Left forelimb (tissue), 1 donor: ENCODE data around the gene MAMDC4.

Source experiments
- DNase-seq: peaks from one replicate; pipeline ENCODE4 v3.0.0-alpha.2; 2018; ENCODE audit warnings: low spot score

Gene MAMDC4

DNA sequence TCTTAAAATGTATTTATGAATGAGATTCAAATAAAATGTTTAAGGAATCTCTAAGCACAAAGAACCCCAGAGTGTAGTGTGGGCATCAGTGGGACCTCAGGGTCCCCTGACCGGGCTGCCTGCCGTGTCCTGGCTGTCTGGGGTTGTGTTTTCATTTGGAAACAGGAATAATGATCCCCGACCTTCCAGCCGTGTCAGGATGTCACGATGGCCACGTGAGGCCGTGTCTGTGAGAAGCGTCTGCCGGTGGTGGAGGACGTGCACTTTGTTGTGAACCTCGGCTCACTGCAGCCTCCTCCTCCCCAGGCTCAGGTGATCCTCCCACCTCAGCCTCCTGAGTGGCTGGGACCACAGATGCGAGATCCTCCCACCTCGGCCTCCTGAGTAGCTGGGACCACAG lies 38.5 kb downstream of the MAMDC4 start:
- DNase-seq = no peak

DNA sequence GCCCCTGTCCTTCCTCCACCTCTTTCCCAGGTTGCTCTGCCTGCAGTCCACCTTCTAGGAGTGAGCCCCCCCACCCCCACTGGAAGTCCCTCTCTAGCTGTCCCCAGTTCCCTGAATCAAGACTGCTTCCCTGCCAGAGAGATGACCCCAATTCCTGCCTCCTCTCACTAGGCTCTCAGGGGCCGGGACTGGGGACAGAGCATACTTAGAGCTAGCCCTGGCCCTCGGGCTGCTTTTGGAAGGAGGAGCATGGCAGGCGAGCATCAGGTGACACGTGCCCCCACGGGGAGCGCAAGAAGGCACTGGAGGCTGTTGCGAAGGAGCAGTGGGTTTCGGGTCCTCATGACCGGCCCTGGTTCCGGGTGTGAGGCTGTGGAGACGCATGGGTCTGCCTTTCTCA lies 43.9 kb downstream of the MAMDC4 start:
- no peak for DNase-seq

DNA sequence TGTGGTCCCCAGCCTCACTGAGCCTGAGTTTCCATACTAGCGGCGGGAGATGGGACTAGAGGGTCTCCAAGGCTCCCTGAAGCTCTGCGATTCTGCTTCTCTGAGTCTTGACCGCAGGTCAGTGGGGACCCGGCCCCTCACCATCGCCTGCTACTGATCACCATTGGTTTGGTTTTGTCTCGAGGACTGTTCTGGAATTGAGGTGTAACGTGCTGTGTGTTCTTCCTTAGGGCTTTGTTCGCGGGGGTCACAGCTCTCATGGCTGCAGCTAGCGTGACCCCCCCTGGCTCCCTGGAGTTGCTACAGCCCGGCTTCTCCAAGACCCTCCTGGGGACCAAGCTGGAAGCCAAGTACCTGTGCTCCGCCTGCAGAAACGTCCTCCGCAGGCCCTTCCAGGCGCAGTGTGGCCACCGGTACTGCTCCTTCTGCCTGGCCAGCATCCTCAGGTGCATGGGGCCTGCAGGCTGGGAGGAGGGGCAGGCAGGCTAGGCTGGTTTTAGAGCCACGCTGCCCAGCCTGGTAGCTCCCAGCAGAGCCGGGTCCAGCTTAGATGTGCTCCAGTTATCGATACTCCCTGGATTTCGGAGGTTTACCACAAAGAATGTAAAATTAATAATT lies 46.4 kb downstream of the MAMDC4 start:
- no peak for DNase-seq

DNA sequence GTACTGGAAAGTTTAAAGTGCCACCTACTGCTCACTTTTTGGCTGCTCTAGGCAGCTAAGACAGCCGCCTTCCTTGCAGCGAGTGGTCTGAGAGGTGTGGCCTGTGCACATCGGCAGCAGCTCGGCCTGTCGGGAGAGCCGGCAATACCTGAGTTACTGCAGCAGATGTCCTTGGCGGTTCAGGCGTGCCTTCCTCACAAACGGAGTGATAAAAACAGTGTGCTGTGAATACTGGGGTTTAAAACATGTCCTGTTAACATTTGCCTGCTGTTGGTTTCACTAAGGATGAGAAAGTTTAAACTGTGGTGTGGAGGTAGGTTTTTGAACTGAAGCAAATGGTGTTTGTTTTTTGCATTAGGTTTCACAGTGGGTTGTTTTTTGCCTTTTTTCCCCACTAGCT lies 47.0 kb downstream of the MAMDC4 start:
- no peak for DNase-seq

DNA sequence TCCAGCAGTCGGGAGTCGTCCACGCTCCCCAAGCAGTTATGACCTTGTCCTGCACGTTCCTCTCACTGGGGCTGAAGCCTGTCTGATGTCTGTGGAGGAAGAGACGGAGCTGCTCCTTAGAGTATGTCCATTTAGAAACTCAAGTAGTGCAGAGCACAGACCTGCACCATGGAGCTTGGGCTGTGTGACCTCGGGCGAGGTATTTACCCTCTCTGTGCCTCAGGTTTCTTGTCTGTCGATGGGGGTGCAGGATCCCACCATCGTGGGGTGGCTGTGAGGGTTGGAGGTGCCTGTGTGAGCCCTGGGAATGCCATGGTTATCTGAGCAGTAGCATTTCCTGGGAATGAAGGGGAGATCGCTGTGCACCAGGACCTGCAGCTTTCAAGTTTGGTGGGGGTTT lies 48.4 kb downstream of the MAMDC4 start:
- no peak for DNase-seq

DNA sequence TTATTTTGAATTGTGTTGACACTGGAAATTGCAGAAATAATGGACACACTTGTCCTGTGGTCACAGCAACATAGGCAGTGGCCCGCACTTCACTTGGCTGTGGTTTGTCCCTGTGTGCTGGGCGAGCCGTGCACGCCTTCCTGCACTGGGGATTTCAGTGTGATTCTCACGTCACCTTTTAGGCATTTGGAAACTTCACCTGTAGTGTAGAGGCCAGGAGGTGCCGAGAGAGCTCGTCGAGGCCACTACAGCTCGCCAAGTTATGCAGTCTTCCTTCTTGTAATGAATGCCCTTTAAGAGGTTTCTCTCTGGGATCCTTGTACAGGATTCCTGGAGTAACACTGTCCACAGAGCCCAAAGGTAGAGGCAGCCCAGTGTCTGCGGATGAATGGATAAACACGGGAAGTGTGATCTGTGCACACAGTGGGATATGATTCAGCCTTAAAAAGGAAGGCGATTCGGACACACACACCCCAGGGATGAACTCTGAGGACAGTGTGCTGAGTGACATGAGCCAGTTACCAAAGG lies 48.9 kb downstream of the MAMDC4 start:
- no peak for DNase-seq

DNA sequence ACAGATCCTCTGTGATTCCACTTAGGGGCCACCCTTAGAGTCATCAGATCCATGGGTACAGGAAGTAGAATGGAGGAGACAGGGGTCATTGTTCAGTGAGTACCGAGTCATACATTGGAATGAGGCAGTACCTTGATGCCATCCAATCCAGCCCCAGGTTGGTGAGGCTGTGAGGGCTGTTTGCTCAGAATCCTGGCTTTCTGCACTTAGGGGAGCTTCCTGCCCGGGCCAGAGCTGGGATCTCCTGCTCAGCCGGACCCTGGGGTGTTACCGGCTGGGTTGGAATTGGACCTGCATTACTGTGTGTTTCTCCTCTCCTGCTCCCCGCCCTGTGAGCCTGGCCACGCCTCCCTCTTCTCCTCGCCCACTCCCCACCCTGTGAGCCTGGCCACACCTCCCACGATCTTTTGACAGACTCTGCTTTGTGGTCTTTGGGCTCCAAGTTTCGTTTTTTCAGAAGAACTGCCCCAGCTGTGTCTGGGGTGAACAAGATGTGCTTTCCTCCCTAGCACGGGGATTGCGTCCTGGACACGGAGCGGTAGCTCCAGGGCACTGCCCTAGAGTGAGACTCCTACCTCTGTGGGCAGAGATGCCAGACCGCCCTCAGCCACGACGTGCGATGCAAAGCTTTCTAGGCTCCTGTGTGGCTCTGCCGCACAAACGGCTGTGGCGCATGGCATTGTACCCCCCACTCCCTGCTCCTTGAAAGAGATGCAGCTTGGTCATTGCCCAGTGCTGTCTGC lies 49.5 kb downstream of the MAMDC4 start:
- DNase-seq = no peak

DNA sequence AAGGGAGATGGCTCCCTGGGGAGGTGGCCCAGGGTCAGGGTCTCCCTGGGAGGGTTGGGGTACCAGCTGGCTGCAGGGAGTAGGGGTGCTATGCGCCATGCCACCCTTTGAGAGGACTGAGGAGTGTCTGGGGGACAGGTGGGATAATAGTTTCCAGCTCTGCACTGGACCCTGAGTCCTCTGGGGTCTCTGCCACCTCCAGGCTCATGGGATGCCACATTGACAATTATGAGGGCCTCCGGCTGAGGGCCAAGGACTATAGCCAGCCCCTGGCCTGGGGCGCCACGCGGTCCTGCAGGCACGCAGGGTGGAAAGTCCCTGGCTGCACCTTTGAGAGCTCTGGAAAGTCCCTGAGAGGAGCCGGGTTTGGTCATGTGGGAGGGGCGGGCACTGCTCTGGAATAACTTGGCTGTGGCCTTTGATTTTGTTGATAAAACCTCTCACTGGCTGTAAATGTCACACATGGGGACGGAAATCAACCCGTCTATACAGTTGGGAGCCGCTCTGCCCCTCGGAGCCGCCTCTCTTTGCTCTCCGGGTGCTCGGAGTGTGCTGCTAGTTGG lies 50.2 kb downstream of the MAMDC4 start:
- no peak for DNase-seq

DNA sequence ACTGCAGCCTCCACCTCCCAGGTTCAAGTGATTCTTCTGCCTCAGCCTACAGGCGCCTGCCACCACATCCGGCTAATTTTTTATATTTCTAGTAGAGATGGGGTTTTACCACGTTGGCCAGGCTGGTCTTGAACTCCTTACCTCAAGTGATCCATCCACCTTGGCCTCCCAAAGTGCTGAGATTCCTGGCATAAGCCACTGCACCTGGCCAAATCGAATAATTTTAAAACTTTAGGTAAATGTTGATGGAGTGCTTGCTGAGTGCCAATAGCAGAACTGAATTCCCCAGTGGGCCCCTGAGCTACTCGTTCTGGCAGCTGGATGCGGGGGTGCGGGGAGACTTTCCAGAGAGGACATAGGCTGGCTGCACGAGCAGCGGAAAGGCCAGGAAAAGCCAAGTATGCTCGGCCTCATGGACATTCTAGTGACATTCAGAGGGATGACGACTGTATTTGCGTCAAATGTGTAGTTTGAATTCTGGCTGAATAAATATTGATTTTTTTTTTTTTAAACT lies 51.0 kb downstream of the MAMDC4 start:
- DNase-seq = no peak

DNA sequence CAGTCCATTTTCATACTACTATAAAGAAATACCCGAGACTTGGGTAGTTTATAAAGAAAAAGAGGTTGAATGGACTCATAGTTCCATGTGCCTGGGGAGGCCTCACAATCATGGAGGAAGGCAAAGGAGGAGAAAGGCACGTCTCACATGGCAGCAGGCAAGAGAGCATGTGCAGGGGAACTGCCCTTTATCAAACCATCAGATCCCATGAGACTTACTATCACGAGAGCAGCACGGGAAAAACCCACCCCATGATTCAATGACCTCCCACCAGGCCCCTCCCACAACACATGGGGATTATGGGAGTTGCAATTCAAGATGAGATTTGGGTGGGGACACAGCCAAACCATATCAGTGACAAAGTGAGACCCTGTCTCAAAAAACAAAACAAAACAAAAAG lies 54.1 kb downstream of the MAMDC4 start:
- no peak for DNase-seq

DNA sequence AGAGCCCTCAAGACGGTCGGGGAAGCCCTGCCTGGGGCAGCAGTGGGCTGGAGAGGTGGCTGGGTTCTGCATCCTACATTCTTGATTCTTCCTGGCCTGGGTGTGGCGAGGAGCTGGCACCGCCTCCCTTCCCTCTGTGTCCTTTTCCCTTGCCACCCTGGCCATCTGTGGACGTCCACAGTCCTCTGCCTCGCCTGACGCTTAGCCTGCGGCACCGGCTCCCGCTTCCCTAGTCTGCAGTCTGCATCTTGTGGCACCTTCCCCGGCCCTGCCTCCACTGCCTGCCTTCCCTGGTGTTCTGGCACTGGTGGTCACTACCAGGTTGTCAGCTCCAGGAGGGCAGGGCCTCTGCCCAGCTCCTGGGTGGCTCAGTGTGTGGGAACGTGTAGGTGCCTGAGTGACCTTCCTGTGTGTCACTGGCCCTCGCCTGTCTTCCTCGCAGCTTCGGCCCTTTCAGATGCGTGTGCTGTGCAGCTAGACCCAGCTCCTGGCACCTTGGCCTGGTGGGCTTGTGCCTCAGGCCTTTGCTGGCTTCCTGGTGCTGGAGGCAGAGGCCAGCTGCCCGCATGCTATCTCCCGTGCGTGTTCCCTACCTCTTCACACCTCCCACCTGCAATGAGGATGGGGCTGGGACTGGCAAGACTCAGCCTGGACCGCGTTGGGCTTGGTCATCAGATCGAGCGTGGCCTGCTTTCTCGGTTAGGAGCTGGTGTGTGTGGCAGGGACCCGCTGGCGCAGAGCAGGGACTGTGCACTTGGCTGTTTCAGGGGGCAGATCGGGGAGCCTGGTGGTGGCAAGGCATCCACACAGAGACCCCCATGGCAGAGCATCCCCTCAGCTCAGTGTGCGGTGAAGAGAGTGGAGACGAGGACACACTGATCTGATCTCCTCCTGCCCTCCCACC lies 55.1 kb downstream of the MAMDC4 start:
- DNase-seq = no peak
